ENCODE results near the gene ALPK3. TPM values are rescaled to one million over a fixed set of nuclear protein-coding genes. Genes with fewer than 3 reads are reported as not detected.

The ALPK3 gene
- total RNA-seq, 1 experiment from 2014 or later, result 17.7 TPM

- Histone ChIP-seq H3K79me2 (ENCODE audit: insufficient read depth, low read length) (no peaks in the 10 kb centered on the region; the same call in 1 of the 2 replicates), H2BK5ac (ENCODE audit: insufficient read length, low read length) (no peak overlapping the region), H3K9ac (ENCODE audit: extremely low read depth, insufficient read length, low read length) (no peak overlapping the region), H4K20me1 (ENCODE audit: control insufficient read depth, insufficient read depth, insufficient read length) (no peaks in the 10 kb centered on the region), H3K79me1 (ENCODE audit: insufficient read depth, low read depth, low read length, poor library complexity, severe bottlenecking) (no peaks in the 10 kb centered on the region), H3K18ac (ENCODE audit: insufficient read length, low read depth, low read length) (no peak overlapping the region), H3K4me2 (ENCODE audit: insufficient read depth, insufficient read length, low read length) (no peak overlapping the region), H3K56ac (ENCODE audit: insufficient read length, low read depth, low read length) (no peak overlapping the region), H2BK120ac (ENCODE audit: low read depth, low read length, poor library complexity, severe bottlenecking) (no peak overlapping the region), H3K4me1 (ENCODE audit: insufficient read depth, low read length) (no peaks in the 10 kb centered on the region), H3K27ac (ENCODE audit: insufficient read length, low read depth, low read length) (no peak overlapping the region), H3K23me2 (ENCODE audit: insufficient read length, low read depth, low read length, poor library complexity, severe bottlenecking) (no peaks in the 10 kb centered on the region), H2BK20ac (ENCODE audit: low read depth, low read length, poor library complexity, severe bottlenecking) (no peak overlapping the region), H4K8ac (replicated peaks; ENCODE audit: insufficient read length, low read depth, low read length) (no peak overlapping the region), H2BK12ac (ENCODE audit: insufficient read length, low read depth, low read length) (no peak overlapping the region), H3K27me3 (ENCODE audit: insufficient read depth, low read length) (no peaks in the 10 kb centered on the region), H4K5ac (ENCODE audit: insufficient read length, low read depth, low read length) (no peak overlapping the region), H2AK5ac (ENCODE audit: insufficient read length, low read length) (no peak overlapping the region), H3K14ac (ENCODE audit: insufficient read depth, low read length) (no peak overlapping the region), H4K91ac (ENCODE audit: insufficient read length, low read depth, low read length) (no peak overlapping the region), H2AFZ (ENCODE audit: low read length) (no peak overlapping the region), H3K23ac (ENCODE audit: insufficient read length, low read depth, low read length) (no peak overlapping the region), H3K9me3 (ENCODE audit: control insufficient read depth, low read depth, low read length) (no peaks in the 10 kb centered on the region), H3K4ac (ENCODE audit: low read depth, low read length) (no peak overlapping the region), H2BK15ac (ENCODE audit: low read depth, low read length) (no peak overlapping the region), H3T11ph (ENCODE audit: low read length) (no peak overlapping the region)
- peaks cover 4 to 9% (median 9%) of the 10 kb centered on the region in 3 experiments; a peak in 6 of 7 replicates for H3K36me3 Mint-ChIP-seq (ENCODE audit: insufficient read depth in 1 of 3, low read depth in 3 of 3)
- no peak for DNase-seq
- no peak overlapping the region for H3K27ac Mint-ChIP-seq
- no peak overlapping the region for H3K4me3 Mint-ChIP-seq
- no peaks in the 10 kb centered on the region; a peak in 2 of 5 replicates for H3K9me3 Mint-ChIP-seq
- H3K4me1 Mint-ChIP-seq, result peaks cover 13 to 14% of the 10 kb centered on the region in 2 experiments
- no peaks in the 10 kb centered on the region for H3K27me3 Mint-ChIP-seq (ENCODE audit: low read depth)
- no CpG with 5 or more reads among the region's 3 CpGs for WGBS (ENCODE audit: extremely low coverage, insufficient read length, low lambda C conversion rate)
- no peak for TF ChIP-seq CTCF (conservative IDR thresholded peaks at IDR 0.05)
Measured at GRCh38 chr15:84773716-84774115, 43.4 kb upstream of the ALPK3 start.

Measured in H9 (cell line).